Gastrocnemius medialis (tissue), 4 donors: ENCODE data around the gene CEP72. TPM values are rescaled to one million over a fixed set of nuclear protein-coding genes. Genes with fewer than 3 reads are reported as not detected.
"Not testable (repeated sequence)": the region's sequence is repeated elsewhere in the genome, so short reads cannot be mapped to it uniquely, and the experiment has no call there.

Source experiments
- ATAC-seq, 2 donors: fragments of 150-250 bp; one replicate each; pipeline ENCODE4 v1.9.1; 2016
- DNase-seq, 2 donors: peaks; one replicate each; pipeline ENCODE4 v3.0.0-alpha.2; 2019
- H3K27ac ChIP-seq, 4 donors: fragments of 200-600 bp; sonication (generic); 1 replicate in 1 of 4; 2 replicates in 3 of 4; pipeline ENCODE4 v1.5.1; 2016 to 2018; ENCODE audit warnings: mild to moderate bottlenecking in 2 of 4, moderate library complexity in 1 of 4
- H3K27me3 ChIP-seq, 3 donors: fragments of 200-600 bp; sonication (generic) in 2 of 3; 1 replicate in 1 of 3; 2 replicates in 2 of 3; pipeline versions ENCODE4 v1.5.1 to v1.6.0; 2016 to 2019; ENCODE audit warnings: mild to moderate bottlenecking in 1 of 3, moderate library complexity in 1 of 3
- H3K36me3 ChIP-seq, 2 donors: fragments of 200-600 bp; sonication (generic) in 1 of 2; one replicate each; pipeline ENCODE4 v1.5.1; 2017 to 2018
- H3K4me1 ChIP-seq, 2 donors: fragments of 200-600 bp; sonication (generic) in 1 of 2; one replicate each; pipeline ENCODE4 v1.5.1; 2016 to 2017; ENCODE audit warnings: mild to moderate bottlenecking in 2 of 2
- H3K4me3 ChIP-seq, 4 donors: fragments of 200-600 bp; sonication (generic) in 3 of 4; 1 replicate in 1 of 4; 2 replicates in 3 of 4; pipeline ENCODE4 v1.5.1; 2016 to 2019; ENCODE audit warnings: mild to moderate bottlenecking in 2 of 4
- H3K9me3 ChIP-seq, 3 donors: fragments of 200-600 bp; sonication (generic) in 2 of 3; 1 replicate in 1 of 3; 2 replicates in 2 of 3; pipeline ENCODE4 v1.5.1; 2016 to 2019
- POLR2A ChIP-seq, 2 donors: fragments of 450-650 bp; IDR thresholded peaks; one replicate each; pipeline ENCODE4 v1.6.1; 2017; ENCODE audit warnings: antibody characterized with exemption in 2 of 2, mild to moderate bottlenecking in 2 of 2, moderate library complexity in 2 of 2
- in situ Hi-C, 4 donors: fragments of 200-750 bp; cut with MboI; loops; one replicate each; pipeline versions ENCODE4 v1.15.0 to v1.8.0; 2017; ENCODE audit warnings: low sequenced_read_pairs in 4 of 4
- intact Hi-C: fragments of 100-400 bp; cut with DNase I; formaldehyde crosslinking; loops from one replicate; pipeline ENCODE4 v1.15.1; 2023; ENCODE audit warnings: low total_unique reads
- total RNA-seq, 4 donors: library from RNA; depleted of rRNA; stranded (reverse); fragments of >200 nt; gene quantifications; one replicate each; pipeline versions ENCODE4 v1.1.0 to v1.2.3, GENCODE V29; 2016
- TF ChIP-seq, protein P1 (sequence below), 5 experiments: fragments of 450-650 bp in 3 of 5; fragments of 200-600 bp in 2 of 5; sonication (generic) in 2 of 5; IDR thresholded peaks in 4 of 5; conservative IDR thresholded peaks in 1 of 5; 1 replicate in 4 of 5; 2 replicates in 1 of 5; pipeline ENCODE4 v1.5.1; 2016 to 2019; ENCODE audit warnings: antibody characterized with exemption in 5 of 5, mild to moderate bottlenecking in 3 of 5, moderate library complexity in 3 of 5

The CEP72 gene
- total RNA-seq, 4 donors from 2014 or later: 0.36 to 0.56 (median 0.40) TPM; not detected in 1

GRCh38 chr5:581266-581665 lies 30.9 kb upstream of the CEP72 start:
- no peak overlapping the region for H3K27ac ChIP-seq
- no peak overlapping the region for H3K4me3 ChIP-seq
- peaks cover 11 to 30% (median 28%) of the 10 kb centered on the region in 3 donors for H3K27me3 ChIP-seq
- DNase-seq (no peak), ATAC-seq (no peak)
- no peaks in the 10 kb centered on the region for H3K36me3 ChIP-seq
- H3K4me1 ChIP-seq: no peaks in the 10 kb centered on the region
- intact Hi-C loops: no loop called here
- TF ChIP-seq, protein P1, sequence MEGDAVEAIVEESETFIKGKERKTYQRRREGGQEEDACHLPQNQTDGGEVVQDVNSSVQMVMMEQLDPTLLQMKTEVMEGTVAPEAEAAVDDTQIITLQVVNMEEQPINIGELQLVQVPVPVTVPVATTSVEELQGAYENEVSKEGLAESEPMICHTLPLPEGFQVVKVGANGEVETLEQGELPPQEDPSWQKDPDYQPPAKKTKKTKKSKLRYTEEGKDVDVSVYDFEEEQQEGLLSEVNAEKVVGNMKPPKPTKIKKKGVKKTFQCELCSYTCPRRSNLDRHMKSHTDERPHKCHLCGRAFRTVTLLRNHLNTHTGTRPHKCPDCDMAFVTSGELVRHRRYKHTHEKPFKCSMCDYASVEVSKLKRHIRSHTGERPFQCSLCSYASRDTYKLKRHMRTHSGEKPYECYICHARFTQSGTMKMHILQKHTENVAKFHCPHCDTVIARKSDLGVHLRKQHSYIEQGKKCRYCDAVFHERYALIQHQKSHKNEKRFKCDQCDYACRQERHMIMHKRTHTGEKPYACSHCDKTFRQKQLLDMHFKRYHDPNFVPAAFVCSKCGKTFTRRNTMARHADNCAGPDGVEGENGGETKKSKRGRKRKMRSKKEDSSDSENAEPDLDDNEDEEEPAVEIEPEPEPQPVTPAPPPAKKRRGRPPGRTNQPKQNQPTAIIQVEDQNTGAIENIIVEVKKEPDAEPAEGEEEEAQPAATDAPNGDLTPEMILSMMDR (IDR thresholded peaks at IDR 0.05 in 4 of 5, conservative IDR thresholded peaks at IDR 0.05 in 1 of 5): no peak
- TF ChIP-seq POLR2A (IDR thresholded peaks at IDR 0.05): no peak
- in situ Hi-C loops: no loop called here
- H3K9me3 ChIP-seq: peaks cover 0 to 6% (median 0%) of the 10 kb centered on the region in 3 donors

DNA sequence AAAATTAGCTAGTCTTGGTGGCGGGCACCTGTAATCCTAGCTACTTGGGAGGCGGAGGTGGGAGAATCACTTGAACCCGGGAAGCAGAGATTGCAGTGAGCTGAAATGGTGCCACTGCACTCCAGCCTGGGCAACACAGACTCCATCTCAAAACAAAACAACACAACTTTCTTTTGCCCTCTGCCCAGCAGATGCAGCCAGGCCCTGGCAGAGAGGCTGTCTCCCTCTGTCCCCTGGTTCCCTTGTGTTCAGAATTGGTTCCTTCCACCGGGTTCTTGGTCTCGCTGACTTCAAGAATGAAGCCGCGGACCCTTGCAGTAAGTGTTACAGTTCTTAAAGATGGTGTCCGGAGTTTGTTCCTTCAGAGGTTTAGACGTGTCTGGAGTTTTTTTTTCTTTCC lies 30.2 kb upstream of the CEP72 start:
- peaks cover 0 to 5% (median 0%) of the 10 kb centered on the region in 3 donors for H3K9me3 ChIP-seq
- TF ChIP-seq, protein P1 (IDR thresholded peaks at IDR 0.05 in 4 of 5, conservative IDR thresholded peaks at IDR 0.05 in 1 of 5): no peak
- no peak for TF ChIP-seq POLR2A (IDR thresholded peaks at IDR 0.05)
- no peak for DNase-seq
- H3K27me3 ChIP-seq: peaks cover 11 to 30% (median 28%) of the 10 kb centered on the region in 3 donors
- no peak overlapping the region for H3K27ac ChIP-seq
- H3K36me3 ChIP-seq: no peaks in the 10 kb centered on the region
- intact Hi-C loops: no loop called here
- H3K4me3 ChIP-seq: no peak overlapping the region
- H3K4me1 ChIP-seq: no peaks in the 10 kb centered on the region
- no peak for ATAC-seq
- in situ Hi-C loops: no loop called here

- intact Hi-C loops, H3K9me3 ChIP-seq, H3K27ac ChIP-seq, H3K36me3 ChIP-seq, ATAC-seq, DNase-seq, H3K4me3 ChIP-seq, in situ Hi-C loops, H3K4me1 ChIP-seq: not testable (repeated sequence)
- H3K27me3 ChIP-seq: peaks cover 11 to 30% (median 24%) of the 10 kb centered on the region in 3 donors
Observed at GRCh38 chr5:582445-582844, 29.7 kb upstream of the CEP72 start.

GRCh38 chr5:582936-583635 lies 29.1 kb upstream of the CEP72 start:
- intact Hi-C loops (no loop called here), in situ Hi-C loops (no loop called here)
- DNase-seq (no peak), ATAC-seq (no peak)
- Histone ChIP-seq H3K27me3 (peaks cover 11 to 30% (median 22%) of the 10 kb centered on the region in 3 donors), H3K36me3 (no peaks in the 10 kb centered on the region), H3K4me3 (no peak overlapping the region), H3K9me3 (no peaks in the 10 kb centered on the region), H3K4me1 (no peaks in the 10 kb centered on the region), H3K27ac (no peak overlapping the region)
- no peak for TF ChIP-seq POLR2A (IDR thresholded peaks at IDR 0.05)
- TF ChIP-seq, protein P1 (IDR thresholded peaks at IDR 0.05 in 4 of 5, conservative IDR thresholded peaks at IDR 0.05 in 1 of 5): no peak

- H3K9me3 ChIP-seq: no peaks in the 10 kb centered on the region
- TF ChIP-seq, protein P1 (IDR thresholded peaks at IDR 0.05 in 4 of 5, conservative IDR thresholded peaks at IDR 0.05 in 1 of 5): no peak
- no peak for TF ChIP-seq POLR2A (IDR thresholded peaks at IDR 0.05)
- no peak overlapping the region for H3K27ac ChIP-seq
- intact Hi-C loops (no loop called here), in situ Hi-C loops (no loop called here)
- DNase-seq (no peak), ATAC-seq (no peak)
- peaks cover 11 to 30% (median 22%) of the 10 kb centered on the region in 3 donors for H3K27me3 ChIP-seq
- H3K36me3 ChIP-seq: no peaks in the 10 kb centered on the region
- no peak overlapping the region for H3K4me3 ChIP-seq
- H3K4me1 ChIP-seq: no peaks in the 10 kb centered on the region
Observed at GRCh38 chr5:583645-584044, 28.5 kb upstream of the CEP72 start.
